WTC11 (cell line): ENCODE measurements around the gene TOM1L2.

ENCODE experiments used
- ESRRA ChIP-seq: sonication (generic); formaldehyde crosslinking; IDR thresholded peaks from 2 replicates; pipeline ENCODE4 v1.8.1; 2022; ENCODE audit warnings: mild to moderate bottlenecking, missing genetic modification reagents, borderline replicate concordance
- PRRX2 ChIP-seq: fragments of 250-450 bp; sonication (Bioruptor Pico); IDR thresholded peaks from 2 replicates; pipeline ENCODE4 v1.8.0; 2021; ENCODE audit warnings: mild to moderate bottlenecking
- ZNF121 ChIP-seq: sonication (generic); formaldehyde crosslinking; IDR thresholded peaks from 2 replicates; pipeline ENCODE4 v1.8.0; 2023; ENCODE audit warnings: missing genetic modification reagents
- ZSCAN18 ChIP-seq: fragments of 250-450 bp; sonication (Bioruptor Pico); IDR thresholded peaks from 2 replicates; pipeline ENCODE4 v2.1.2; 2022; ENCODE audit warnings: mild to moderate bottlenecking, moderate library complexity
- TF ChIP-seq, protein P1 (sequence below): sonication (generic); formaldehyde crosslinking; IDR thresholded peaks from 2 replicates; pipeline ENCODE4 v1.8.1; 2022; ENCODE audit warnings: low read depth, missing genetic modification reagents, borderline replicate concordance
- TF ChIP-seq, protein P2 (sequence below): fragments of 200-600 bp; IDR thresholded peaks from 2 replicates; pipeline ENCODE4 v1.8.0; 2022; ENCODE audit warnings: antibody characterized with exemption

GRCh38 chr17:17941015-17941414 lies 31.2 kb downstream of the TOM1L2 start:
- TF ChIP-seq, protein P1, sequence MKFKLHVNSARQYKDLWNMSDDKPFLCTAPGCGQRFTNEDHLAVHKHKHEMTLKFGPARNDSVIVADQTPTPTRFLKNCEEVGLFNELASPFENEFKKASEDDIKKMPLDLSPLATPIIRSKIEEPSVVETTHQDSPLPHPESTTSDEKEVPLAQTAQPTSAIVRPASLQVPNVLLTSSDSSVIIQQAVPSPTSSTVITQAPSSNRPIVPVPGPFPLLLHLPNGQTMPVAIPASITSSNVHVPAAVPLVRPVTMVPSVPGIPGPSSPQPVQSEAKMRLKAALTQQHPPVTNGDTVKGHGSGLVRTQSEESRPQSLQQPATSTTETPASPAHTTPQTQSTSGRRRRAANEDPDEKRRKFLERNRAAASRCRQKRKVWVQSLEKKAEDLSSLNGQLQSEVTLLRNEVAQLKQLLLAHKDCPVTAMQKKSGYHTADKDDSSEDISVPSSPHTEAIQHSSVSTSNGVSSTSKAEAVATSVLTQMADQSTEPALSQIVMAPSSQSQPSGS (CRISPR knock-in tag), result no peak
- TF ChIP-seq, protein P2, sequence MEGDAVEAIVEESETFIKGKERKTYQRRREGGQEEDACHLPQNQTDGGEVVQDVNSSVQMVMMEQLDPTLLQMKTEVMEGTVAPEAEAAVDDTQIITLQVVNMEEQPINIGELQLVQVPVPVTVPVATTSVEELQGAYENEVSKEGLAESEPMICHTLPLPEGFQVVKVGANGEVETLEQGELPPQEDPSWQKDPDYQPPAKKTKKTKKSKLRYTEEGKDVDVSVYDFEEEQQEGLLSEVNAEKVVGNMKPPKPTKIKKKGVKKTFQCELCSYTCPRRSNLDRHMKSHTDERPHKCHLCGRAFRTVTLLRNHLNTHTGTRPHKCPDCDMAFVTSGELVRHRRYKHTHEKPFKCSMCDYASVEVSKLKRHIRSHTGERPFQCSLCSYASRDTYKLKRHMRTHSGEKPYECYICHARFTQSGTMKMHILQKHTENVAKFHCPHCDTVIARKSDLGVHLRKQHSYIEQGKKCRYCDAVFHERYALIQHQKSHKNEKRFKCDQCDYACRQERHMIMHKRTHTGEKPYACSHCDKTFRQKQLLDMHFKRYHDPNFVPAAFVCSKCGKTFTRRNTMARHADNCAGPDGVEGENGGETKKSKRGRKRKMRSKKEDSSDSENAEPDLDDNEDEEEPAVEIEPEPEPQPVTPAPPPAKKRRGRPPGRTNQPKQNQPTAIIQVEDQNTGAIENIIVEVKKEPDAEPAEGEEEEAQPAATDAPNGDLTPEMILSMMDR, result no peak
- TF ChIP-seq PRRX2 (CRISPR knock-in tag), result no peak
- TF ChIP-seq ZSCAN18 (CRISPR knock-in tag), result no peak
- no peak for TF ChIP-seq ESRRA
- TF ChIP-seq ZNF121 (CRISPR knock-in tag), result no peak
